Endodermal cell (in vitro differentiated cells): ENCODE results near the gene ADGRD1. TPM values are rescaled to one million over a fixed set of nuclear protein-coding genes. Genes with fewer than 3 reads are reported as not detected.

Experiments used
- DNase-seq: peaks from one replicate; pipeline ENCODE4 v3.0.0-alpha.2; 2017
- H3K27ac ChIP-seq: 2 replicates; pipeline ENCODE4 v1.5.1; 2013; ENCODE audit warnings: mild to moderate bottlenecking, low read depth, low read length, moderate library complexity
- H3K27me3 ChIP-seq: 2 replicates; pipeline ENCODE4 v1.6.1; 2013; ENCODE audit warnings: mild to moderate bottlenecking, low read length, moderate library complexity; ENCODE audit not compliant: insufficient read depth, control insufficient read depth, poor library complexity, severe bottlenecking
- H3K36me3 ChIP-seq: 2 replicates; pipeline ENCODE4 v1.7.0; 2013; ENCODE audit warnings: mild to moderate bottlenecking, low read length, moderate library complexity; ENCODE audit not compliant: control insufficient read depth, insufficient read depth
- H3K4me1 ChIP-seq: one replicate; pipeline ENCODE4 v1.7.0; 2013; ENCODE audit warnings: low read length; ENCODE audit not compliant: control insufficient read depth, insufficient read depth
- H3K4me3 ChIP-seq: 2 replicates; pipeline ENCODE4 v1.5.1; 2013; ENCODE audit warnings: mild to moderate bottlenecking, low read length, moderate library complexity
- H3K9ac ChIP-seq: 2 replicates; pipeline ENCODE4 v1.6.1; 2013; ENCODE audit warnings: mild to moderate bottlenecking, low read length, moderate library complexity; ENCODE audit not compliant: poor library complexity, severe bottlenecking; ENCODE audit errors: extremely low read depth
- H3K9me3 ChIP-seq: 2 replicates; pipeline ENCODE4 v1.6.1; 2013; ENCODE audit warnings: mild to moderate bottlenecking, low read length, moderate library complexity; ENCODE audit not compliant: control insufficient read depth
- H3K27ac Mint-ChIP-seq: 2 replicates; pipeline ENCODE4 v1.8.0; 2020; ENCODE audit warnings: mixed read lengths
- H3K27me3 Mint-ChIP-seq: 2 replicates; pipeline ENCODE4 v1.8.0; 2021; ENCODE audit warnings: mild to moderate bottlenecking, mixed read lengths; ENCODE audit not compliant: insufficient read depth
- H3K36me3 Mint-ChIP-seq: 2 replicates; pipeline ENCODE4 v1.8.0; 2020; ENCODE audit warnings: low read depth, mixed read lengths
- H3K4me1 Mint-ChIP-seq: 2 replicates; pipeline ENCODE4 v1.8.0; 2020; ENCODE audit warnings: mixed read lengths
- H3K4me3 Mint-ChIP-seq: 2 replicates; pipeline ENCODE4 v1.8.0; 2020; ENCODE audit warnings: mild to moderate bottlenecking, moderate library complexity, mixed read lengths
- H3K9me3 Mint-ChIP-seq: 2 replicates; pipeline ENCODE4 v1.8.0; 2020; ENCODE audit warnings: mild to moderate bottlenecking, mixed read lengths
- CTCF ChIP-seq: fragments of 200-600 bp; sonication (generic); conservative IDR thresholded peaks from 2 replicates; pipeline ENCODE4 v1.5.0; 2021; ENCODE audit warnings: antibody characterized with exemption, mild to moderate bottlenecking
- WGBS, 2 experiments: methylation state at CpG; one replicate each; pipeline versions ENCODE4 v1.1.5 to v1.1.7; 2013; ENCODE audit warnings: missing lambda C conversion rate in 2 of 2, mixed read lengths in 1 of 2; ENCODE audit not compliant: insufficient coverage in 1 of 2, insufficient read length in 1 of 2; 5-methylcytosine and 5-hydroxymethylcytosine counted together
- total RNA-seq, 2 donors: library from RNA; stranded (reverse); fragmentation: NEBNext Ultra II Directional in 1 of 2; extraction: Animal tissue kit (Norgen Biotek cat#: 25700) in 1 of 2; gene quantifications; 2 replicates in 1 of 2; 3 replicates in 1 of 2; pipeline ENCODE4 v1.2.1, GENCODE V29; 2021

The ADGRD1 gene
- total RNA-seq, 2 donors from 2014 or later: 1.3 to 2.9 TPM

- no peaks in the 10 kb centered on the region for H3K9me3 Mint-ChIP-seq
- no peak overlapping the region for H3K4me3 Mint-ChIP-seq
- Histone ChIP-seq H3K27ac (no peak overlapping the region), H3K4me1 (no peaks in the 10 kb centered on the region), H3K27me3 (no peaks in the 10 kb centered on the region), H3K9me3 (no peaks in the 10 kb centered on the region), H3K36me3 (no peaks in the 10 kb centered on the region), H3K9ac (no peak overlapping the region), H3K4me3 (no peak overlapping the region)
- peaks cover 6% of the 10 kb centered on the region for H3K4me1 Mint-ChIP-seq
- no peaks in the 10 kb centered on the region for H3K36me3 Mint-ChIP-seq
- H3K27me3 Mint-ChIP-seq: no peaks in the 10 kb centered on the region
- DNase-seq: peak; percentile 30
- WGBS, 2 experiments: 86 to 93% methylated on average over 6 to 11 of the region's 11 CpGs
- TF ChIP-seq CTCF: no peak
- no peak overlapping the region for H3K27ac Mint-ChIP-seq
Observed at GRCh38 chr12:131057722-131058515, 104.2 kb downstream of the ADGRD1 start.

- Mint-ChIP-seq H3K4me1 (no peaks in the 10 kb centered on the region), H3K27ac (no peak overlapping the region), H3K36me3 (no peaks in the 10 kb centered on the region), H3K9me3 (no peaks in the 10 kb centered on the region), H3K4me3 (no peak overlapping the region), H3K27me3 (no peaks in the 10 kb centered on the region)
- H3K4me3 ChIP-seq: no peak overlapping the region
- H3K9me3 ChIP-seq: no peaks in the 10 kb centered on the region
- DNase-seq: peak; percentile 27
- H3K9ac ChIP-seq: no peak overlapping the region
- H3K4me1 ChIP-seq: no peaks in the 10 kb centered on the region
- no peaks in the 10 kb centered on the region for H3K36me3 ChIP-seq
- H3K27me3 ChIP-seq: no peaks in the 10 kb centered on the region
- WGBS, 2 experiments: 90 to 100% methylated on average over 1 to 3 of the region's 5 CpGs
- no peak for TF ChIP-seq CTCF
- no peak overlapping the region for H3K27ac ChIP-seq
Observed at GRCh38 chr12:131058700-131059099, 105.0 kb downstream of the ADGRD1 start.

- H3K36me3 ChIP-seq: no peaks in the 10 kb centered on the region
- no peak overlapping the region for H3K4me3 Mint-ChIP-seq
- no peaks in the 10 kb centered on the region for H3K9me3 ChIP-seq
- no peaks in the 10 kb centered on the region for H3K4me1 Mint-ChIP-seq
- no peak for TF ChIP-seq CTCF
- no peaks in the 10 kb centered on the region for H3K9me3 Mint-ChIP-seq
- H3K27ac ChIP-seq: no peak overlapping the region
- 93 to 99% methylated on average over 11 to 16 of the region's 16 CpGs for WGBS, 2 experiments
- H3K4me3 ChIP-seq: no peak overlapping the region
- no peak overlapping the region for H3K9ac ChIP-seq
- no peaks in the 10 kb centered on the region for H3K27me3 ChIP-seq
- no peaks in the 10 kb centered on the region for H3K4me1 ChIP-seq
- H3K36me3 Mint-ChIP-seq: no peaks in the 10 kb centered on the region
- H3K27me3 Mint-ChIP-seq: no peaks in the 10 kb centered on the region
- H3K27ac Mint-ChIP-seq: no peak overlapping the region
- DNase-seq: peak; percentile 35
Observed at GRCh38 chr12:131060011-131060703, 106.5 kb downstream of the ADGRD1 start.
